Vagina (tissue), 2 donors: ENCODE measurements around the gene EMX1. TPM values are rescaled to one million over a fixed set of nuclear protein-coding genes. Genes with fewer than 3 reads are reported as not detected.

Experiments used
- DNase-seq, 2 donors: peaks; one replicate each; pipeline ENCODE4 v3.0.0-alpha.2; 2017; ENCODE audit errors: extremely low spot score in 2 of 2
- H3K27ac ChIP-seq: fragments of 200-600 bp; sonication (generic); one replicate; pipeline ENCODE4 v1.5.1; 2019
- H3K27me3 ChIP-seq: fragments of 200-600 bp; sonication (generic); one replicate; pipeline ENCODE4 v1.5.1; 2019
- H3K36me3 ChIP-seq, 2 donors: fragments of 200-600 bp; sonication (generic); one replicate each; pipeline ENCODE4 v1.5.1; 2017 to 2019
- H3K4me1 ChIP-seq: fragments of 200-600 bp; sonication (generic); one replicate; pipeline ENCODE4 v1.5.1; 2019
- H3K4me3 ChIP-seq, 2 donors: fragments of 200-600 bp; sonication (generic); 1 replicate in 1 of 2; 2 replicates in 1 of 2; pipeline ENCODE4 v1.5.1; 2016 to 2019
- H3K9me3 ChIP-seq: fragments of 200-600 bp; sonication (generic); one replicate; pipeline ENCODE4 v1.5.1; 2019
- POLR2A ChIP-seq, 2 donors: fragments of 450-650 bp; IDR thresholded peaks; one replicate each; pipeline ENCODE4 v1.6.1; 2017; ENCODE audit warnings: antibody characterized with exemption in 2 of 2, mild to moderate bottlenecking in 2 of 2, moderate library complexity in 2 of 2
- POLR2AphosphoS5 ChIP-seq, 2 donors: sonication (generic); formaldehyde crosslinking; IDR thresholded peaks; one replicate each; pipeline ENCODE4 v1.9.0; 2017; ENCODE audit warnings: antibody characterized with exemption in 2 of 2, mild to moderate bottlenecking in 2 of 2, low read depth in 1 of 2; ENCODE audit not compliant: insufficient read depth in 1 of 2
- intact Hi-C: fragments of 100-400 bp; cut with DNase I; formaldehyde crosslinking; loops from one replicate; pipeline ENCODE4 v1.15.1; 2023
- total RNA-seq: library from RNA; depleted of rRNA; stranded (reverse); fragments of >200 nt; gene quantifications from one replicate; pipeline ENCODE4 v1.2.3, GENCODE V29; 2016
- TF ChIP-seq, protein P1 (sequence below), 3 experiments: fragments of 450-650 bp in 2 of 3; fragments of 200-600 bp in 1 of 3; sonication (generic) in 1 of 3; IDR thresholded peaks; one replicate each; pipeline ENCODE4 v1.5.1; 2017 to 2019; ENCODE audit warnings: antibody characterized with exemption in 3 of 3, mild to moderate bottlenecking in 2 of 3, moderate library complexity in 2 of 3

The EMX1 gene
- total RNA-seq, 1 donor from 2014 or later = not detected

DNA sequence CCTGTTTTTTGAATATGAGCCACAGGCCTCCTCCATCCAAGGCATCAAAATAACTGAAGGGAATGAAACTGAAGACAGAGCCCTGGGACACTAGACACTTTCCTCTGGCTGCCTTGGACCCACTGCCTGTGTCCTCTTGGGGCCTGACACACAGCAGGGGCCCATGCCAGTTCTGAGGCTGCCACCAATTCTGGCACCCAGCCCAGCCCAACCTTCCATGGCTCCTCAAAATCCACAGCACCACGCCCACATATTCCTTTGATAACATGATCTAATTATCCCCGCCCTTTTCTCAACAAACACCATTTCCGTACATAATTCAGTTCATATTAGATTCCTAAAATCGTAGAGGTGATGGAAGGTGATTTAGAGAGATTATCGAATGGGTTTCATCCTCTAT, 64.2 kb downstream of the EMX1 start:
- Histone ChIP-seq H3K4me1 (no peaks in the 10 kb centered on the region), H3K36me3 (no peaks in the 10 kb centered on the region), H3K27me3 (no peaks in the 10 kb centered on the region), H3K9me3 (no peaks in the 10 kb centered on the region), H3K27ac (no peak overlapping the region), H3K4me3 (no peak overlapping the region)
- no peak for TF ChIP-seq POLR2AphosphoS5 (IDR thresholded peaks at IDR 0.05; ENCODE audit: insufficient read depth in 1 of 2, low read depth in 1 of 2)
- intact Hi-C loops = no loop called here
- no peak for DNase-seq

DNA sequence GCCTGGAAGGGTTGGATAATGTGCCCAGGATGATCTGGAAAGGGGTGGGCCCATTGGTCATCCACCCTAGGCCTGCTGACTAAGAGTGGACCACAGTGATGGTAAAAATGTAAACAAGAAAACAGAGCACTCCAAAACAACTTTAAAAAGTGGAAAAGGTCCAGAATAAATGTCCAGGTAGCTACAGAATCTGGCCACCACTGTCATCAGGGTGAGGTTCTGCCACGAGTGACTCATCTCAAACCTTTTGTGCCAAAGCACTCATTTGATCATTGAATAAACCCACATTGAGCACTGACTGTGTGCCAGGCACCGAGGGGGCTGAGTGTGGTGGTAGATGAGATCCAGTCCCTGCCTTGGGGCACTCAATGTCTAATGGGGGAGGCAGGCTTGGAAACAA, 64.9 kb downstream of the EMX1 start:
- no peak overlapping the region for H3K4me3 ChIP-seq
- intact Hi-C loops = no loop called here
- H3K27me3 ChIP-seq = no peaks in the 10 kb centered on the region
- H3K36me3 ChIP-seq = no peaks in the 10 kb centered on the region
- DNase-seq = no peak
- TF ChIP-seq POLR2AphosphoS5 (IDR thresholded peaks at IDR 0.05; ENCODE audit: insufficient read depth in 1 of 2, low read depth in 1 of 2) (no peak), POLR2A (IDR thresholded peaks at IDR 0.05) (no peak)
- TF ChIP-seq, protein P1, sequence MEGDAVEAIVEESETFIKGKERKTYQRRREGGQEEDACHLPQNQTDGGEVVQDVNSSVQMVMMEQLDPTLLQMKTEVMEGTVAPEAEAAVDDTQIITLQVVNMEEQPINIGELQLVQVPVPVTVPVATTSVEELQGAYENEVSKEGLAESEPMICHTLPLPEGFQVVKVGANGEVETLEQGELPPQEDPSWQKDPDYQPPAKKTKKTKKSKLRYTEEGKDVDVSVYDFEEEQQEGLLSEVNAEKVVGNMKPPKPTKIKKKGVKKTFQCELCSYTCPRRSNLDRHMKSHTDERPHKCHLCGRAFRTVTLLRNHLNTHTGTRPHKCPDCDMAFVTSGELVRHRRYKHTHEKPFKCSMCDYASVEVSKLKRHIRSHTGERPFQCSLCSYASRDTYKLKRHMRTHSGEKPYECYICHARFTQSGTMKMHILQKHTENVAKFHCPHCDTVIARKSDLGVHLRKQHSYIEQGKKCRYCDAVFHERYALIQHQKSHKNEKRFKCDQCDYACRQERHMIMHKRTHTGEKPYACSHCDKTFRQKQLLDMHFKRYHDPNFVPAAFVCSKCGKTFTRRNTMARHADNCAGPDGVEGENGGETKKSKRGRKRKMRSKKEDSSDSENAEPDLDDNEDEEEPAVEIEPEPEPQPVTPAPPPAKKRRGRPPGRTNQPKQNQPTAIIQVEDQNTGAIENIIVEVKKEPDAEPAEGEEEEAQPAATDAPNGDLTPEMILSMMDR (IDR thresholded peaks at IDR 0.05) = no peak
- H3K4me1 ChIP-seq = no peaks in the 10 kb centered on the region
- H3K27ac ChIP-seq = no peak overlapping the region
- H3K9me3 ChIP-seq = no peaks in the 10 kb centered on the region

DNA sequence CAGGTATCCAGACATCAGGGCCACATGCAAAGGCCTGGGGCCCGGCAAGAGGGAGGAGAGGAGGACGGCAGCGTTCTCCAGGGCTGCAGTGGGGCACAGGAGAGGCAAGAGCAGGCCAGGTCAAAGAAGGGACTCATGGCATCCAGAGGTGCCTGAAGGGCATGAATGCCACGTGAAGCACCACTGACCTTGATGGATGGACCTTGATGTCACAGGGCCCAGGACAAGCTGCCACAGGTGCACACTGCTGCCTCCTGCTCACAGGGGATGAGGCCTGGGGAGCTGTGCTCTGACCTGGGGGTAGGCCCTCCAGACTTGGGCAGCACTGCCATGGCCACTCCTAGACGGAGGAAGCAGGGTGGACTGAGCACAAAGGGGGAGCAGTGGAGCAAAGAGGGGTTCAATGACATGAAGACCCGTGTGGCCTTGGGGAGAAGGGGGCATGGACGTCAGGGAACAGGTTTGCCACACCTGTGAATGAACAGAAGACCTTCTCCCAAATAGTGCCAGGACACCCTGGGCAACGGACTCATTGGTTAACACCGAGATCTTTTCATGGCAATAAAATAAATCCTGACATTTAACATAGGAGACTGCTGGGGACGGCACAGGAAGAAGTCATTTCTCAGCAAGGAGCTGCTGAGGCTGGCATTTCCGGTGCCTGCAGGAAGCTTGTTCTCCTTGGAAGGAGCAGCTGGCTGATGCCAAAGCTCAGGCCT, 65.6 kb downstream of the EMX1 start:
- H3K9me3 ChIP-seq = no peaks in the 10 kb centered on the region
- no peak for DNase-seq
- H3K27ac ChIP-seq = no peak overlapping the region
- no peaks in the 10 kb centered on the region for H3K4me1 ChIP-seq
- intact Hi-C loops = no loop called here
- no peaks in the 10 kb centered on the region for H3K36me3 ChIP-seq
- TF ChIP-seq POLR2A (IDR thresholded peaks at IDR 0.05) (no peak), POLR2AphosphoS5 (IDR thresholded peaks at IDR 0.05; ENCODE audit: insufficient read depth in 1 of 2, low read depth in 1 of 2) (no peak)
- TF ChIP-seq, protein P1 (IDR thresholded peaks at IDR 0.05) = no peak
- no peak overlapping the region for H3K4me3 ChIP-seq
- H3K27me3 ChIP-seq = no peaks in the 10 kb centered on the region

DNA sequence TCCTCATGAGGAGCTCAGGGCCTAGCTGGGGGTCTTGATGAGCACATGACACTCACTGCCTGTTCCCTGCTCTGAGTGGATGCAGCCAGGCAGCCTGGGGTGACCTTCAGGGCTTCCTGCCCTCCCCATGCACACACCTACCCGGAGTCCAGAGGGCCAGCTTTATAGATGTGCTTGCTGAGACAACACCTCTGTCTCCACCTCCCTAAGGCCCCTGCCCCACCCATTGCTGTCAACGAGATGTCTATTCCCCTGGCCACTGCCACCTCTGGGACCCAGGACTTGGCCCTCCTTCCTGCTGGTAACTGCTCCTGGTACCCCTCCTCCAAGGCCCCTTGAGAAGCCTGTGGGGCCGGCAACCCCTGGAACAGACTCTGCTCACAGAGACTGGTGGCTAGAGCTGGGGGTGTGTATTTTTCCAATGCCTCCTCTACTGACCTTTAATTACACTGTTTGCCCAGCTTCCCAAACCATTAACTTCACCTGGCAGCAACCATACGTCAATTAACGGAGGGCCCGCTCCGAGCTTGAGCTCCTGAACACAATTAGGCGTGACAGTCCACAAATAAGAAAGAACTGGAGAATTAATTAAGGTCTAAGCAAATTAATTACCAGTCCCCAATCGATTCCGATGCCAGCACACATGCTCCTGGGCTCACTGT, 66.3 kb downstream of the EMX1 start:
- intact Hi-C loops = no loop called here
- H3K27ac ChIP-seq = no peak overlapping the region
- TF ChIP-seq, protein P1 (IDR thresholded peaks at IDR 0.05) = no peak
- TF ChIP-seq POLR2AphosphoS5 (IDR thresholded peaks at IDR 0.05; ENCODE audit: insufficient read depth in 1 of 2, low read depth in 1 of 2) (no peak), POLR2A (IDR thresholded peaks at IDR 0.05) (no peak)
- no peak overlapping the region for H3K4me3 ChIP-seq
- DNase-seq = no peak
- peaks cover 0 to 4% of the 10 kb centered on the region in 2 donors for H3K36me3 ChIP-seq
- no peaks in the 10 kb centered on the region for H3K4me1 ChIP-seq
- no peaks in the 10 kb centered on the region for H3K27me3 ChIP-seq
- no peaks in the 10 kb centered on the region for H3K9me3 ChIP-seq

DNA sequence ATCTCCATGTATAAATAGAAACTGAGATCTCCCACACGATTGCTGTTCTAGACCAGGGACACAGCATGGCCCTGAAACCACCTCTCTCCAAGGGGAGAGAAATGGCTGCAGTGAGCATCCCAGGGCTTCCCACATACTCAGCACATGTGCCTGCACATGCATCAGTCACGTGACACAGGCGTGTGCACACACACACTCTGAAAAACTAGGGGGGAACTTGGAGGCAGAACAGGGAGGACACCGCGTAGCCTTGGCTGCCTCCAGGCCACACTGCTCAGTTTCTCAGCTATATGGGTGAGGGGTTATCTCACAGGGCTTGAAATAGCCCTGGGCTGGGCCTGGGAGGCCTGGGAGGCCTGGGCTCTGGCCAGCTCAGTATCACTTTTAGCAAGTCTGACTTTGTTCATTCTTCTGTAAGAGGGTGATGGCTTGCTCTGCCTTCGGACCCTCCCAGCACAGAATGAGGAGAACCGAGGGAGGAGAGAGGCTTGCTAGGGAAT, 66.9 kb downstream of the EMX1 start:
- DNase-seq = no peak
- no peaks in the 10 kb centered on the region for H3K27me3 ChIP-seq
- no peak overlapping the region for H3K4me3 ChIP-seq
- H3K27ac ChIP-seq = no peak overlapping the region
- H3K4me1 ChIP-seq = no peaks in the 10 kb centered on the region
- intact Hi-C loops = no loop called here
- no peak for TF ChIP-seq POLR2AphosphoS5 (IDR thresholded peaks at IDR 0.05; ENCODE audit: insufficient read depth in 1 of 2, low read depth in 1 of 2)
- TF ChIP-seq POLR2A (IDR thresholded peaks at IDR 0.05) = no peak
- TF ChIP-seq, protein P1 (IDR thresholded peaks at IDR 0.05) = no peak
- no peaks in the 10 kb centered on the region for H3K9me3 ChIP-seq
- peaks cover 0 to 4% of the 10 kb centered on the region in 2 donors for H3K36me3 ChIP-seq

Other genes starting within 250 kb of the EMX1 start
- 41.5 TPM for gene EXOC6B, start 91.5 kb upstream of the EMX1 start, total RNA-seq
- 45.7 TPM for gene SPR, start 30.1 kb upstream of the EMX1 start, total RNA-seq
- gene SFXN5, start 154.2 kb downstream of the EMX1 start, total RNA-seq = 9.8 TPM
- 33.1 TPM for gene RAB11FIP5, start 195.4 kb downstream of the EMX1 start, total RNA-seq